Umbilical cord (tissue), 2 donors: ENCODE results near the gene CFAP20DC. TPM values are rescaled to one million over a fixed set of nuclear protein-coding genes. Genes with fewer than 3 reads are reported as not detected.
"Not testable (repeated sequence)": the region's sequence is repeated elsewhere in the genome, so short reads cannot be mapped to it uniquely, and the experiment has no call there.

Source experiments
- DNase-seq: peaks from one replicate; pipeline ENCODE4 v3.0.0-alpha.2; 2015; ENCODE audit warnings: low spot score
- total RNA-seq: library from RNA; depleted of rRNA; stranded (reverse); fragments of >200 nt; gene quantifications from one replicate; pipeline ENCODE4 v1.2.3, GENCODE V29; 2014; ENCODE audit warnings: low replicate concordance; ENCODE audit not compliant: insufficient read depth

CFAP20DC gene
- total RNA-seq, 1 donor from 2014 or later = 9.4 TPM

DNA sequence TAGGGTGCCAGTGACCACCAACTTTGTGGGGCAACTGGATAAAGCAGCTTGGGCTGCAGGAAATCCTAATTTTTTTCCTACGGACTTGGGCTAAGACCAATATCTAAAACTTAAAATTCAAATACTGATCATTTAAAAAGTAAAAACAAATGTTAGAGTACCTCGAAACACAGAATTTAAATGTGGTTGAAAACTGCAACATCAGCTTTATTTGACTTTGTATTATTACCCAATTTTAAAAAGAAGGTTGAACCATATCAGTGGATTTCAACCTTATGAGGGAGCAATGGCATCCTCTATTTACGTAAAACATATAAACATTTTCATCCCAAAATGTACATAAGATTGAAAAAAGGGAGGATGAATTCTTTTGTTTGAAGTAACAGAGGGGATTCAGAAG is 26.2 kb downstream of the CFAP20DC start:
- no peak for DNase-seq

DNA sequence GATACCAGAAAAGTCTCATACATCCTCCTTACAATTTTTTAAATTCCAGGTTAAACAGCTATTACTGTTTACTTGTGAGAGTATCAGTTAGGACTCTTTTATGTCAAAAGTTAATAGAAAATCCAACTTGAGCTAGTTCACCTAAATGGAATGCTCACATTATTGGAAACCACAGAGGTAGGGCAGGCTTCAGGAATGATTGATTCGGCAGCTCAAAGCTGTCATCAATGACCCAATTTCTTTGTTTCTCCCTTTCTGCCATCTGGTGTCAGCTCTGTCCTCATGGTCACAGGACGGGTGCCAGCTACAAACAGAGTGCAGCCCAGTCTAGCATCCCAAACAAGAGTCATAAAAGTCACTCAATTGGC is 32.2 kb downstream of the CFAP20DC start:
- no peak for DNase-seq

DNA sequence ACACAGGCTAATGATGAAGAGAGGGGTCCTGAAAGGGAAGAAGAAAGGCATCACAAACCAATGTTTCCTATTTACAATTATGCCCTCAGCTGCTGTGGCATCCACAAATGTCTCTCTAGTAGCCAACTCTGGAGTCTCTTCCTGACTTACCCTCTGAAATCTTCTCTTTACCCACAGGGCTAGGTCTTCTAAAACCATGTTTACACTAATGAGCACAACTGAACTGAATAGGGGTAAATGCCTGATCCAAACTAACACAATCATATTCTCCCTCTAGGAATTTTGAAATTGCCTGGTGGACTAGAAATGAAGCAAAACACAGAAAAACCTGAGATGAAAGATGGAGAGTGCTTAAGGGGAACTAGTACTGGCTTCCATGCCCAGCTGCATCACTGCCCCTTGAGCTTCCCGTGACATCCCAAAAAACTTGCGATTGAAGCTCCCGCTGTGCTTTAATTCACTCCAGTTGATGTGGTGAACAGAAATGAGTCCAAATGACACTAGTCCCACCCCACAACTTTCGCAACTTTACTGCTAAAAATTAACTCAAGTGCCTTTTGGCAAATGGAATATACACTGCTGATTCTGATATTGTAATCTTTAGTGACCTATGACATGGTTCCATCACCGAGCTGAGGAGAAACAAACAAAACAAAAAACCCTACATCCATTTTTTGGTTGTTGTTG is 32.8 kb downstream of the CFAP20DC start:
- DNase-seq = no peak

DNA sequence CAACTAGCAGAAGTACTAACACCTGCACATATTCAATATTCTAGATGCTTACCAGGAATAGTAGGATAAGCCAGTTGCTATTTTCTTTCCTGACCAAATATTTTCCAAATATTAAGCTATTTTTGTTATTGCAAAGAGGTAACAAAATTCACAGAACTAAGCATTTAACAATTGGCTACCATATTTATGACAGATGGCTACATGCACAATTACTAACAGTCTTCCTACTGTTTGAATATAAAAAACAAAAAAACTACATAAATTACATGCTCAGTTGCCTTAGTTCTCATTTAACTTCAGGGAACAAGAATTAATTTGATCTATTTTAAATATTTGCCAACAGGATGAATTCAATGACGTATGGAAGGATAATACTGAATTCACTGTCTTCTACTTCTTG is 36.2 kb downstream of the CFAP20DC start:
- no peak for DNase-seq

DNA sequence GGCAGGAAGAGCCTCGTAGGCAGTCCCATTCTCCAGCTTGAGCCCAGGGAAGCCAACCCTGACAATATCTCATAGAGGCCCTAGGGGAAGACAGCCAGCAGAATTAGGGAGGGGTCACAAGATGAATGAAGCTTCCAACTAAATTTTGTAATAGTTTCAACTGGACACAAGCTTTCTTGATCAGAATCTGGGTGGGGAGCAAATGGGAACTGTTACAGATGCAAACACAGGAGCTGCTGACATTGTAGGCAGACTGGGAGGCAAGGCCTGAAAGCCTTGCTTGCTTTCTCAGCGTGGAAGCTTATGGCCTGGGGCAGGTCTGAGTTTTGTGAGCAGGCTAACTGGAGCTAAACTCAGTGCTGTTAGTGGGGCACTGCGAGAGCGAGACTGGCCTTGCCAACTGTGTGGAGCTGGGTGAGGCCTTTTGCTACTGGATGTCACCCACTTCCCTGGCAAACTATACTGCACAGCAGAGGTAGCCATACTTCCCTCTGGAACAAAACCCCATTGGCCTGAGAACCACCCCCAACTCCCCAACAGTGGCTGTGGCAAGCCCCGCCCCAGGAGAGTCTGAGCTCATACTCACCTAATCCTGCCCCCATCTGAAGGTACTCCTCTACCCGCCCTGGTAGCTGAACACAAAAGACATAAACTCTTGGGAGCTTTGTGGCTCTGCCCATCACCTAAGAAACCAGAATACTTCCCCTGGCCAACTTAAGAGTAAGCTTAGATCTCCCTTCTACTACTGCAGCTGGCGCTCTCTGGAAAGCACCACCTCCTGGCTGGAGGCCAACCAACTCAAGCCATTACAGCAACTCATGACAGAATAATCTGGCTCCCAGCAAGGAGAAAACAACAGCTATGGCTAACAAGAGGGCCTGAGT is 42.9 kb downstream of the CFAP20DC start:
- peak; percentile 40 for DNase-seq

DNA sequence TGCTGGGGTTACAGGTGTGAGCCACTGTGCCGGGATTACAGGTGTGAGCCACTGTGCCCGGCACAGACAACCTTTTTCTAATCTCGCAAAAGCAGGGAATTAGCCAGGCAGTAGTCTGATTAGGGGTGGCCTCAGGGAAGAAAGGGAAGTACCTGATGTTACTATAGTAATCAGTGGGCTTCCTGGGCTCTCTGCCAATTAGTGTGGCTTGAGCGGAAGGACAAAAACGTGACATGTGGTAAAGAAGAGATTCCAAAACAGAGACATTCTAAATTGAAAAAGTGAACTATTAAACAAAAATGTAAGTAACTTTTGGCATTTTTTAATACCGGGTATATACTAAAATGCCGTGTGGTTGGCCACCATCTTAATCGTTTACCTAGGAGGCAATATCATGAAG is 48.1 kb downstream of the CFAP20DC start:
- DNase-seq = no peak

DNA sequence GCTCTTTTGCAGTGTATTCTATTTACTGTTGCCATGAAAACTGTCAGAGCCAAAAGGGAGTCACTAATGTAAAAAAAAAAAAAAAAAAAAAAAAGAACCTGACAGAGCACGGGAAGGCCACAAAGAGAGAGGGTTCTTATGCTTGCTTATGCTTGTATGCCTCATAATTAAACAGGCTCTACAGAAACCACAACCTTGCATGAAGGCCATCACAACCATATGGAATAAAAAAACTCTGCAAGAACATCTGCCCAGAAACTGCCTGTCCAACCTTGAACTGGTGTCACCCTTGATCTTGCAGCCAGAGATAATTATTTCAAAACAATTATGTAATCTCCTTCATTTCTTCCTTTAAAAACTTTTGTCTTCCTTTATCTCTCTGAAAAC is 50.1 kb downstream of the CFAP20DC start:
- no peak for DNase-seq

DNA sequence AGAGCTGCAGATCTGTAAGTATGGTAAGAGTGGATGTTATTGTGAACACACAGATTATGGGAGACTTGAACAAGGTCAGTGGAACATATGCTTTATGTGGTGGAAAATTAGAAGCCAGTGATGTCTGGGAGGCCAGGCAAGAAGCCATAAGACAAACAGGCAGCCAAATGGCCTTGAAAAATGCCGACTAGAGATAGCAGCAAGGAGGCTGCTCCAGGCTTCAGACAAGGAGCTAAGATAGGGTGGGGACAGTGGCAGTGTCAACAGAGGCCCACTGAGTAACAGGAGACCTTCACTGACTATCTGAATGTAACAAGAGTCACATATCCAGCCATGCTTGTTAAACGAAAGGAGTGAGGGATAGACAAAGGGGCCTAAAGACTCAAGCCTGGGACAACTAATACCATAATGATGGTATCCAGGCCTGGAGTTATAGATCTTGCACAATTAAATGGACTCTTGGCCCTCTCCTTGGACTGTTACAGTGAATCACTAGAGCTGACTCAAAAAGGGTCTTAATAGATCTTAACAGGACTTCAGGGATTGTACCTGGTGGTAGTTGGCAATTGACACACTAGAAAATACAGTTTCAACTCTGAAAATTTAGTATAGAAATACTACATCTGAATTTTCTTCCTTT is 50.6 kb downstream of the CFAP20DC start:
- peak; percentile 34 for DNase-seq

DNA sequence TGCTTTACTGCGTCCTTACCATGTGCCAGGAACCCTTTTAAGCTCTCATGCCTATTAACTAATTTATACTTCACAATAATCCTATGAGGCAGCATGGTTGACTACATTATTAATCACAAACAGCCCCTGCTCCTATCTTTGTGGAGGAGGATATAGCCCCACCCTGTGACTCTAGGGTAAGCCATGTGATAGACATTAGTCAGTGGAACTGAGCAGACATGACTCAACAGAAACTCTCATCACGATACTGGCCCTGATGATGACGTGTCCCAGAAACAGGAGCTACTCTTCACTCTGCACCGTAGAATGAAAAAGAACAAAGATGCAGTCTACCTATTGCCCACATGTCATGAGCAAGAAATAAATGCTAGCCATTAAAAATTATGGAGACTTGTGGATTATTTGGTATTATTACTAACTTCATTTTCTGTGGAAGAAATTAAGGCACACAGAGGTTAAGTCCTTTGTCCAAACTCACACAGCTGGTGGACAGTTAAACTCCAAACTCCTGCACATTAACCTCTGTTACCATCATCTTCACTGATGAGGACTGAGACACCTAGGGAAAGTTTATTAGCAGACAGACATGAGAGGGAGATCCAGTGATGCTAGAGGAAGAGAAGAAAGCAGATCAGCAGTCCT is 51.2 kb downstream of the CFAP20DC start:
- DNase-seq = peak; percentile 42

DNA sequence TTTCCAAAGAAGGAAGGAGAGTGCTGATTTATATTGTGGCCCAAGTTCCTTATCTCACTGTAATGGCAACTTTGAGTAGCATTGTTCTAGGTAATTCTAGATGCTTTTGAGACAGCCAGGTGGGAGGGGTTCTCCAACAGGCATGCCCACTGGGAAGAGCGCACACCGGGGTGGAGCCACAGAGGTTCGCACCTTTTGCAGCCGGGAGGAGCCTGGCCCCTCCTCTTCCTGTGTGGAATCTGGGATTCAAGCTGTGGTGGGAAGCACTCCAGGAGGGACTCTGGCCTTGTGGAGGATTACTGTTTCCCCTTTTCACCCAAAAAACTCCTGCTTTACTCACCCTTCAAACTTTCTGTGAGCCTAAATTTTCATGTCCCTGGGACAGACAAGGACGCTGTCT is 53.1 kb downstream of the CFAP20DC start:
- DNase-seq = no peak

DNA sequence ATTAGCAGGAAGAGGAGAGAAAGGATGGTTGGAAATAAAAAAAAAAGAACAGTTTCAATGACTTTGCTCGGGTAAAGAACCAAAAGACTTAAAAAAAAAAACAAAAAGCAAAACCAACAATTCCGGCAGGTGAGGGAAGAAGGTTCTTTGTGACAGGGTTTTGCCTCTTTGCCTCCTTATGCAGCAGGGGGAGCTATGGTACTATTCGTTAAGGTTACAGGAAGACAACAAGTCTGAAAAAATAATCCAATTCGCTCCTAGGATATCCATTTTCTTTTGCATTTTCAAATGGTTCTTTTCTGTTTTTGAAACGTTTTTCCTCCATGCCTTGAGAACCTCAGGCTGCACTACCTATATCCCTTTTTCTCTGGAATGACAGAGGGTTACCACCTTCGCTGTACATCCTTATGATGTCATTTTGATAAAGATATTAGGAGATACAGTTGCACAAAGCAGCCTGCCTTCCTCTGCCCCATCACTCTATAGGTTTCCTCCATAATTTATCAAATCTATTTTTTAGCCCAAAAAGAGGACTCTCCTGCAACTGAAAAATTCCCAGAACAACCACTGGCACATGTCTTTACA is 55.0 kb downstream of the CFAP20DC start:
- peak; percentile 73 for DNase-seq

DNA sequence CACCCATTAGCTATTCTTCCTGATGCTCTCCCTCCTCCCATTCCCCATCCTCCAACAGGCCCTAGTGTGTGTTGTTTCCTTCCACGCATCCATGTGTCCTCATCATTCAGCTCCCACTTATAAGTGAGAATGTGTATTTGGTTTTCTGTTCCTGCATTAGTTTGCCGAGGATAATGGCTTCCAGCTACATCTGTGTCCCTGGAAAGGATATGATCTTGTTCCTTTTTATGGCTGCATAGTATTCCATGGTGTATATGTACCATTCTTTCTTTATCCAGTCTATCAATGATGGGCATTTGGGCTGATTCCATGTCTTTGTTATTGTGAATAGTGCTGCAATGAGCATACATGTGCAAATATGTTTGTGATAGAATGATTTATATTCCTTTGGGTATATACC is 56.3 kb downstream of the CFAP20DC start:
- no peak for DNase-seq

DNA sequence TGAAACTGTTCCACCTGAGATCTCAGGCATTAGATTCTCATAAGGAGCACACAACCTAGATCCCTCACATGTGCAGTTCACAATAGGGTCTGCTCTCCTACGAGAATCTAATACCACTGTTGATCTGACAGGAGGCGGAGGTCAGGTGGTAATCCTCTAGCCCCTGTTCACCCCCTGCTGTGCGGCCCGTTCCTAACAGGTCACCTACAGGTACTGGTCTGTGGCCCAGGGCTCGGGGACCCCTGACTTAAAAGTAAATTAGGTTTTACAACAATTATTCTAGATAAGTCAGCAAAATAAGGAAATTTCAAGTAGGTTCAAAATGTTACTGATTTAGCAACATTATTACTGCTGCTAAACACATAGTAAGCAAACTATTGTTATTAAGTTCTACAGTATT is 58.2 kb downstream of the CFAP20DC start:
- DNase-seq = no peak

DNA sequence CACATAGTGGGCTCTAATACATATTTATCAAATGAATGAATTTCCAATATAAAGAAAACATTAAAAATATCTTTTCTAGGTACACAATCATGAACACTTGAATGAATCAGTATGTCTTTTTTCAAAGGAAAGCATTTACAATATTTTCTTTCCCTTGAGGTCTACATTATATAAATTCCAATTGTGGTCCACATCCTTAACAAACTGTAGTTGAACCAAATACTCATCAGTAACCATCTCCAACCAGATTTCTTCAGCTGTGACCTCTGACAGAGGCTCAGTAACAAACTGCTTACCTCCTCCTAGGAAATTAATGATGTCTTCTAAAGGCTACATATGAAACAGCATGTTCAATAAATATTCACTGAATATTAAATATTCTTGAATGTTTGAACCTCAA is 58.8 kb downstream of the CFAP20DC start:
- no peak for DNase-seq

DNA sequence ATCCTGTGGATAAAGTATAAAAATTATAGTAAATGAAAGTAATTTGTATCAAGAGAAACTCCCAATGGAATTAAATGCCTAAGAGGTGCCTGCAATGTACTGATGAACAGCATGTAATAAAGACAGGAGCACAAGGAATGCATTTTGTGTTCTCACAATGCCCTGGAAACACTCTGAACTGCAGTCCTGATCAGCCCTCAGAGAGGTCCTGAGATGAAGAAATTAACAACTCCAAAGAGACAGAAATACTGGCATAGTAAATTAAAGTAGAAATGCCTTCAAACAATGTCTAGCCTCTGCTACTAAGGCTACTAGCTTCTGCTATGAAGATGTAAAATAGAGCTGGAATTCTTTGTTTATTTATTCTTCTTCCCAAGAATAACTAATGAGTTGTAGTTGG is 59.9 kb downstream of the CFAP20DC start:
- DNase-seq = no peak

DNA sequence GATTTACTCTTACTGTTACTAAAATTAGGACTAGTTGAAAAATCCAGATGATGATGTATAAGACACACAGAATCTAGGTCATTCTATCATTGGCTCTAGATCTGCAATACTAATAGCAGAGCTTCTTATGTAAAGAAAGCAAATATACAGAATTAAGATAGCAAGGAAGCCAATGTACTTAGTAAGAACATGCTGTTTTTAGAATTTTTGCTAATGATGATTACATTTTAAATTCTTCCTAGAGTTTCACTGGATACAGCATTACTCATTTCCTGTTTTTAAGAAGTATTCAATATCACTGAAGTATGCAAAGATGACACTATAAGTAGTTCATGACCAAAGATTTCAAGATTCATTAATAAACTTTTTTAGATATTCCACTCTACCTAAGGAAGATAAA is 60.7 kb downstream of the CFAP20DC start:
- DNase-seq = no peak

DNA sequence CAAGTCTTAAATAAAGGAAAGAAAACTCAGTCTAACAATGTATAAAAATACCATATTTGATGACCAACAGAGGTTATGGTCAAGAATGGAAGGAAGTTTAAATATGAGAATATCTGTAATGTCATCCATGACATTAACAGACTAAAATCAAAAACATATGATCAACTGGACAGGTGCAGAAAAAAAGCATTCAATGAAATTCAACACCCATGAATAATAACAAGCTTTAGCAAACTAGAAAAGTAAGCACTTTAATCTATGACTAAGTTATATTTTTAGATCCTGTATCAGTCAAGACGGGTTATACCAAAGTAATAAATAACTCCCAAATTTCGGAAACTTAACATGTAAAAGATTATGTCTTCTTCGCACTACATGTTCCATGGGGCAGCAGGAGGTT is 61.8 kb downstream of the CFAP20DC start:
- no peak for DNase-seq

DNA sequence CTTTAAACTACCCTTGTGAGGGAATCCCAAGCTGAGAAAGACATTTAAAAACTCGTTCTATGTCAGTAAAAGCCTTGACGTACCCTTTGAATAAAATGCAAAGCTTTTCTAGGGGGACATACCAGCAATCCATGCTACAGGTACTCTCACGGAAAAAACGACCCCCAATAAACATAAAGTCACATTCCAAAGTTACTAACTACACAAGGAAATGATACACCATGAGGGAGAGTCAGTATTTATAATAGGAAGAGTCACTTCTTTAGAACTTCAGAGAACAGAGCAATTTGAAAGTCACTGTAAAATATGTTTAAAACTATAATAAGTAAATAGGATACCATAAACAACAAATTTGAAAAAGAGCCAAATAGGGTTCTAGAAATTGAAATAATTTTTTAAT is 63.2 kb downstream of the CFAP20DC start:
- no peak for DNase-seq

DNA sequence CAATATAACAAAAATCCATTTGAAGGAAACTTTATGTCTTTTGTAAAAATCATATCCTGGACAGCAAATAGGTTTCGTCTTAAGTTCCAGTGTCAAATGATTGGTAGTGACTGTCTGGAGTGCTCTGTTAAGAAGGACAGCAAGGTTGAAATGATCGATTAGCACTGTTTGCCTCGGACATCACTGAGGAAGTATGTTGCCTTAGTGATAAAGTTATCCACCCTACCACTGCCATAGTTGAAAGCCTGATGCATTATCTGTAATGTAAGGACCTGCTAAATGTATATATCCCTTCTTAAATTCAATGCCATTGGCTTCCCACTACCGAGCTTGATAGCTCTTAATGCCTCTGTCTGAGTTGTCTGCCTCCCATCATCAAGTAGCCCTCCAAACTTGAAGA is 70.0 kb downstream of the CFAP20DC start:
- no peak for DNase-seq

DNA sequence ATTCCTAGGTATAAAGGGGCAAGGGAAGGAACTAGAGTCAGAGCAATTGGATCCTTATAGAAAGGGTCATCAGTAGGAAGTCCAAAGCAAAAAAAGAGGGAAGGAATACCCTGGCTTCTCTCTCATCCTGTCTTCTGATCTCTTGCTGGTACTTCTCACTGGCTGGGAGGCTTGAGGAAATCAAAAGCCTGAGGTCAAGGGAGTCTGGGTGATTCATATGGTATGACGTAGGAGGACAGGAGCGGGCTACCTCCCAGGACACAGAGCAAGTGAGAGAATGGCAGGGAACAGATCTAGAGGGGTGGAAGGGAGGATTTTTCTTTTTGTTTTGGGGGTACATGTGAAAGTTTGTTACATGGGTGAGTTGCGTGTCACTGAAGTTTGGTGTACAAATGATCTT is 76.0 kb downstream of the CFAP20DC start:
- DNase-seq = no peak

DNA sequence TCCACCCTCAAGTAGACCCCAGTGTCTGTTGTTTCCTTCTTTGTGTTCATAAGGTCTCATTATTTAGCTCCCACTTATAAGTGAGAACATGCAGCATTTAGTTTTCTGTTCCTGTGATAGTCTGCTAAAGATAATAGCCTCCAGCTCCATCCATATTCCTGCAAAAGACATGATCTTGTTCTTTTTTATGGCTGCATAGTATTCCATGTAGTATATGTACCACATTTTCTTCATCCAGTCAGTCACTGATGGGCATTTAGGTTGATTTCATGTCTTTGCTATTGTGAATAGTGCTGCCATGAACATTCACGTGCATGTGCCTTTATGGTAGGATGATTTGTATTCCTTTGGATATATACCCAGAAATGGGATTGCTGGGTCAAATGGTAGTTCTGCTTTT is 82.0 kb downstream of the CFAP20DC start:
- not testable (repeated sequence) for DNase-seq

DNA sequence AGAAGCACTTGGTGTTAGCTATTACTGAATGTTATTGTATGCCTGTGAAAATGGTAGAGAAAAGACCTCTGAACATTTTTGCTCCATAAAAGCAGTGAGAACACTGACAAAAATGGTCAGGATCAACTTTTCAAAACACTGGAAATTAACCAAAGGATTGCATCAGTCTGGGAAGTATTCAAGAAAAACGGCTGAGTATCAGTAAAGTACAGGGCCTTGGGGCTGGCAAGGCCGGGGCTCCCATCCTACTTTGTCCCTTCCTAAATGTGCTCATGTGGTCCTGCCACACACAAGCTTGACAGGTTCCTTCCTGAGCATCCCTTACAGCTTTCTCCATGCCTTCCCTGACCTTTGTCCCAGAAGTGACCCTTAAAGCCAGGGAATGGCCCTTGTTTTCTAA is 84.0 kb downstream of the CFAP20DC start:
- DNase-seq = peak; percentile 72
